ENCODE results near the gene ABCC6. TPM values are rescaled to one million over a fixed set of nuclear protein-coding genes. Genes with fewer than 3 reads are reported as not detected.

The ABCC6 gene
- total and polyA plus RNA-seq, 2 of the 4 experiments (the other 2 are of a cell fraction): 0.36 to 1.3 TPM

GRCh38 chr16:16124974-16125373 lies 98.3 kb downstream of the ABCC6 start:
- H2BK120ac ChIP-seq (ENCODE audit: low read depth, low read length): no peak overlapping the region
- H3K4me3 ChIP-seq (ENCODE audit: insufficient read depth, low read depth, low read length): no peak overlapping the region
- no peak for TF ChIP-seq CHD1 (IDR thresholded peaks at IDR 0.05; ENCODE audit: low read depth, low read length)
- no peak for TF ChIP-seq ELK1 (IDR thresholded peaks at IDR 0.05; ENCODE audit: borderline replicate concordance, low read depth, low read length)
- no peak for TF ChIP-seq RFX5 (IDR thresholded peaks at IDR 0.05; ENCODE audit: low read depth, low read length)
- TF ChIP-seq USF2 (IDR thresholded peaks at IDR 0.05; ENCODE audit: low read depth, low read length): no peak
- TF ChIP-seq BHLHE40 (IDR thresholded peaks at IDR 0.05; ENCODE audit: low read depth, low read length): no peak
- TF ChIP-seq, protein P1, sequence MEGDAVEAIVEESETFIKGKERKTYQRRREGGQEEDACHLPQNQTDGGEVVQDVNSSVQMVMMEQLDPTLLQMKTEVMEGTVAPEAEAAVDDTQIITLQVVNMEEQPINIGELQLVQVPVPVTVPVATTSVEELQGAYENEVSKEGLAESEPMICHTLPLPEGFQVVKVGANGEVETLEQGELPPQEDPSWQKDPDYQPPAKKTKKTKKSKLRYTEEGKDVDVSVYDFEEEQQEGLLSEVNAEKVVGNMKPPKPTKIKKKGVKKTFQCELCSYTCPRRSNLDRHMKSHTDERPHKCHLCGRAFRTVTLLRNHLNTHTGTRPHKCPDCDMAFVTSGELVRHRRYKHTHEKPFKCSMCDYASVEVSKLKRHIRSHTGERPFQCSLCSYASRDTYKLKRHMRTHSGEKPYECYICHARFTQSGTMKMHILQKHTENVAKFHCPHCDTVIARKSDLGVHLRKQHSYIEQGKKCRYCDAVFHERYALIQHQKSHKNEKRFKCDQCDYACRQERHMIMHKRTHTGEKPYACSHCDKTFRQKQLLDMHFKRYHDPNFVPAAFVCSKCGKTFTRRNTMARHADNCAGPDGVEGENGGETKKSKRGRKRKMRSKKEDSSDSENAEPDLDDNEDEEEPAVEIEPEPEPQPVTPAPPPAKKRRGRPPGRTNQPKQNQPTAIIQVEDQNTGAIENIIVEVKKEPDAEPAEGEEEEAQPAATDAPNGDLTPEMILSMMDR (conservative IDR thresholded peaks at IDR 0.05; ENCODE audit: low read depth, low read length): no peak
- TF ChIP-seq CEBPB (IDR thresholded peaks at IDR 0.05; ENCODE audit: low read depth, low read length): no peak
- H3K18ac ChIP-seq (ENCODE audit: low read depth, low read length): no peak overlapping the region
- H3K9me1 ChIP-seq (ENCODE audit: insufficient read depth, low read length): peaks cover 8% of the 10 kb centered on the region; the same call in 1 of the 2 replicates
- intact Hi-C loops (cut with micrococcal nuclease) (loop anchor here (5.0 kb wide), 2 partner anchors 258 to 358 kb away; no protein-coding TSS in a partner anchor), in situ Hi-C loops (cut with MboI; ENCODE audit: low sequenced_read_pairs) (no loop called here), dilution Hi-C loops (cut with HindIII; ENCODE audit: low sequenced_read_pairs, unreplicated experiment) (no loop called here)
- no peak overlapping the region for H3K4me2 ChIP-seq (ENCODE audit: low read depth, low read length)
- H3K4me1 ChIP-seq (ENCODE audit: control insufficient read depth, insufficient read depth, low read length): no peaks in the 10 kb centered on the region
- no peak overlapping the region for H3K23ac ChIP-seq (ENCODE audit: low read depth, low read length)
- no peaks in the 10 kb centered on the region for H3K27me3 ChIP-seq (ENCODE audit: control insufficient read depth, insufficient read depth, low read length)
- H3K79me1 ChIP-seq (ENCODE audit: low read depth in 1 of 2, low read length in 2 of 2): peaks cover 28 to 49% of the 10 kb centered on the region in 2 experiments
- ATAC-seq (ENCODE audit: low read depth) (no peak), DNase-seq (no peak)
- no peak overlapping the region for H3K56ac ChIP-seq (ENCODE audit: extremely low read depth, insufficient read depth, low read length)
- H3K14ac ChIP-seq (replicated peaks; ENCODE audit: low read depth, low read length): no peak overlapping the region
- H4K91ac ChIP-seq (ENCODE audit: insufficient read depth, low read depth, low read length): no peak overlapping the region
- no TSS peak for BruUV-seq (replicated peaks)
- H2BK15ac ChIP-seq (ENCODE audit: low read depth, low read length): no peak overlapping the region
- no peak overlapping the region for H3K4ac ChIP-seq (ENCODE audit: low read depth, low read length)
- peaks cover 89% of the 10 kb centered on the region for H3K36me3 ChIP-seq (ENCODE audit: control insufficient read depth, insufficient read depth, low read length)
- no peak overlapping the region for H2AFZ ChIP-seq (replicated peaks; ENCODE audit: low read length, poor library complexity)
- no peak overlapping the region for H2AK9ac ChIP-seq (replicated peaks; ENCODE audit: low read depth, low read length, poor library complexity)
- no peak overlapping the region for H3K9ac ChIP-seq (ENCODE audit: low read depth, low read length)
- no peak overlapping the region for H3K27ac ChIP-seq (ENCODE audit: insufficient read depth, low read length)
- WGBS, 2 experiments (ENCODE audit: extremely low coverage in 2 of 2, insufficient read length in 1 of 2): 90% methylated on average over 2 of the region's 3 CpGs; no CpG with 5 or more reads in 1 of the 2 experiments
- H2BK5ac ChIP-seq (ENCODE audit: low read depth, low read length, poor library complexity, severe bottlenecking): no peak overlapping the region
- no peak overlapping the region for H4K5ac ChIP-seq (ENCODE audit: low read depth, low read length)
- H4K8ac ChIP-seq (ENCODE audit: low read depth in 2 of 2, low read length in 2 of 2): no peak overlapping the region
- POLR2A ChIA-PET (ENCODE audit: unreplicated experiment): no interaction called here
- peaks cover 13% of the 10 kb centered on the region for H3K9me3 ChIP-seq (ENCODE audit: control insufficient read depth, insufficient read depth, low read length)
- H4K20me1 ChIP-seq (ENCODE audit: insufficient read depth, low read length): peaks cover 20% of the 10 kb centered on the region
- no peak overlapping the region for H2BK20ac ChIP-seq (ENCODE audit: low read depth, low read length)
- no peak overlapping the region for H2AK5ac ChIP-seq (ENCODE audit: low read depth, low read length)
- CTCF ChIA-PET: no interaction called here

Data from IMR-90 (cell line).